Ishikawa (cell line): Measurements from ENCODE around the gene CRPPA.

Experiments used
- RAD21 ChIP-seq: IDR thresholded peaks from 2 replicates; pipeline ENCODE4 v1.6.1; 2012; ENCODE audit warnings: low read depth
- ZBTB7A ChIP-seq: IDR thresholded peaks from 2 replicates; pipeline ENCODE4 v1.6.1; 2012; ENCODE audit warnings: low read depth
- TF ChIP-seq, protein P1 (sequence below): IDR thresholded peaks from 2 replicates; pipeline ENCODE4 v1.6.1; 2012
- TF ChIP-seq, protein P2 (sequence below): IDR thresholded peaks from 2 replicates; pipeline ENCODE4 v1.6.1; 2012

DNA sequence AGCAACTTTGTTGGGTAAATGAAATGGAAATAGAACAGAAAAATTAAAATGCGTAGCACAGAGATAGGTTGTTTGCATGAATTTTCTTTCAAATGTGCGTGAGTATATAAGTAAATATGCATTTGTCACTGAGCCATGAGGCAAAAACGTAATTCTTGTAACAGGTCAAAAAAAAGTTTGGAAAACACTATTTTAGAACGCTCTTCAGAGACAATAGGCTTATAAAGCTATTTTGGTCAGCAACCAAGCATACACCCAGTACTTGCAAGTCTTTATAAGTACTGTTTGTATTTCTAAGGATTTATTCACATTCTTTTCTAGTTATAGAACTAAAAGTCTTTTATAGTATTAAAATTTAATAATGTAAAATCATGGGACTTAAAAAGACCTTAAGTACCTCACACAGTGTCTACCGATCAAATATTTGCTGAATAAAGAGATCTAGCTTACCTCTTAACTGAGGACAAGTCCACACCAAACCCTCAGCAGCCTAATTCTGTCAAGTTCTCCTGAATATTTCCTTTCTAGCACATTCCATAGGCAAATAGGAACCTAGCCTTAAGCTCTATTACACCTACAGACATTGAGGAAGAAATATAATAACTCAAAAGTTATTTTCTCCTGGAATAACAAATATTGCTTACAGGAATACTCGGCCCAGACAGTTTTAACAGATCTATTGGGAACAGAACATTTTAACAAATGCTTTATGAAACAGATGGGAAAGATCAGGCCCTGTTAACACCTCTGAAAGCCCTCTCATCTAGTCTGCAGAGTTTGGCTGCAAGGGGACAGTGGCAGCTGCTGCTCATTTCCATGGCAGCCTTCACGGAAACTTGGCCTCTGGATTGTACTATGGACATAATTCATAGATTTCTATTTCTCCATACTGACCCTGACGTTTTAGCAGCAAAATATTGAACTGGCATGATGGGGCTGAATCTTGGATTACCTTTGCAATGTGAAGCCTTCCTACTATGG lies 8.8 kb downstream of the CRPPA start:
- TF ChIP-seq, protein P1, sequence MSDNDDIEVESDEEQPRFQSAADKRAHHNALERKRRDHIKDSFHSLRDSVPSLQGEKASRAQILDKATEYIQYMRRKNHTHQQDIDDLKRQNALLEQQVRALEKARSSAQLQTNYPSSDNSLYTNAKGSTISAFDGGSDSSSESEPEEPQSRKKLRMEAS: no peak
- TF ChIP-seq, protein P2, sequence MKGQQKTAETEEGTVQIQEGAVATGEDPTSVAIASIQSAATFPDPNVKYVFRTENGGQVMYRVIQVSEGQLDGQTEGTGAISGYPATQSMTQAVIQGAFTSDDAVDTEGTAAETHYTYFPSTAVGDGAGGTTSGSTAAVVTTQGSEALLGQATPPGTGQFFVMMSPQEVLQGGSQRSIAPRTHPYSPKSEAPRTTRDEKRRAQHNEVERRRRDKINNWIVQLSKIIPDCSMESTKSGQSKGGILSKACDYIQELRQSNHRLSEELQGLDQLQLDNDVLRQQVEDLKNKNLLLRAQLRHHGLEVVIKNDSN: no peak
- TF ChIP-seq RAD21: no peak
- no peak for TF ChIP-seq ZBTB7A
